CD4-positive, alpha-beta T cell treated with Interleukin-4 for 1 hour (primary cell): ENCODE data around the gene HUS1.
A peak's percentile ranks its signal among the peaks of the same experiment; 100 is the strongest.
"Not testable (repeated sequence)": the region's sequence is repeated elsewhere in the genome, so short reads cannot be mapped to it uniquely, and the experiment has no call there.

Experiments
- DNase-seq, 2 donors: peaks; one replicate each; pipeline ENCODE4 v3.0.0-alpha.2; 2020 to 2022

HUS1 gene

DNA sequence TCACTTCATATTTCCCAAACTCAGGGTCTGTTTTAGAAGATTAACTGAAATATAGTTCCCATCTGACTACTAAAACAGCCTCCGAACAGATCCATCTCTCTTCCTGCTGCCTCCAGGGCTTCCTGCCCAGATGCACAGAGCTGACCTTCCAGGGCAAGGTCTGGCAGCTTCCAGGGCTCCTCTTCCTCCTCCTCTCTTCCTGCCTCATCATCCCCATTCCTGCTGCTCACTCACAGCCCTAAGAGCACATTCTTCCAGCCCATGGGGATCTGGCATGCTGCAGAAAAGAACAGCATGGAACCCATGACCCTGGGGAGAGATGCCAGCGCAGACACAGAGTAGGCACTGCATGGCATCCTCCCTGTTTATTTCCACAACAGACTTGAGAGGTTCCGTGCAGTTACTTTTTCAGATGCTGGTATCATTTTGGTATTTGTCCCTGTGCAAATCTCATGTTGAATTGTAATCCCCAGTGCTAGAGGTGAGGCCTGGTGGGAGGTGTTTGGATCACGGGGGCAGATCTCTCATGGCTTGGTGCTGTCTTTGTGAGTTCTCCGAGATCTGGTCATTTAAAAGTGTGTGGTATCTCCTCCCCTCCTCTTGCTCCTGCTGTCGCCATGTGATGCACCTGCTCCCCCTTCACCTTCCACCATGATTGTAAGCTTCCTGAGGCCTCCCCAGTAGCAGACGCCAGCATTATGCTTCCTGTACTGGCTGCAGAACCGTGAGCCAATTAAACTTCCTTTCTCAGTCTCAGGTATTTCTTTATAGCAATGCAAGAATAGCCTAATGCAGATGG is 35.5 kb downstream of the HUS1 start:
- DNase-seq = no peak

GRCh38 chr7:47942651-47943050 is 36.8 kb downstream of the HUS1 start:
- DNase-seq = not testable (repeated sequence)

DNA sequence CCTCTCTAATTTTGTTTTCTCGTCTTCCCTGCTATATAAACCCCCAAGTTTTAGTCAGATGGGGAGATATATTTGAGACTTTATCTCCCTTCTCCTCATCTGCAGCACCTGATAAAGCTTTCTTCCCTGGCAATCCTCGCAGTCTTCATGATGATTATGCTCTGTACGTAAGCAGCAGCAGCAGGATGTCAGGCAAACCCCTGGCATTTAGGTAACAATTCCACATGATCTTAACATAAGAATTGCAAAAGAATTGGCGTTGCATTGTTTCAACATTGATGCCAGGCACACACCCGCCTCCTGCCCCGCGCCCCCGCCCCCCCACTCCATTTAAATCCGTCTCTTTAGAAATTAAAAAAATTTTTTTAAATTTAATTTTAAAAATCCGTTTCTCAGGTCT is 37.3 kb downstream of the HUS1 start:
- DNase-seq = no peak

GRCh38 chr7:47941136-47941844 is 38.1 kb downstream of the HUS1 start:
- DNase-seq = peak in 1 of 2 donors; percentile 43

- no peak for DNase-seq
Measured at GRCh38 chr7:47940088-47941013, 39.1 kb downstream of the HUS1 start.

DNA sequence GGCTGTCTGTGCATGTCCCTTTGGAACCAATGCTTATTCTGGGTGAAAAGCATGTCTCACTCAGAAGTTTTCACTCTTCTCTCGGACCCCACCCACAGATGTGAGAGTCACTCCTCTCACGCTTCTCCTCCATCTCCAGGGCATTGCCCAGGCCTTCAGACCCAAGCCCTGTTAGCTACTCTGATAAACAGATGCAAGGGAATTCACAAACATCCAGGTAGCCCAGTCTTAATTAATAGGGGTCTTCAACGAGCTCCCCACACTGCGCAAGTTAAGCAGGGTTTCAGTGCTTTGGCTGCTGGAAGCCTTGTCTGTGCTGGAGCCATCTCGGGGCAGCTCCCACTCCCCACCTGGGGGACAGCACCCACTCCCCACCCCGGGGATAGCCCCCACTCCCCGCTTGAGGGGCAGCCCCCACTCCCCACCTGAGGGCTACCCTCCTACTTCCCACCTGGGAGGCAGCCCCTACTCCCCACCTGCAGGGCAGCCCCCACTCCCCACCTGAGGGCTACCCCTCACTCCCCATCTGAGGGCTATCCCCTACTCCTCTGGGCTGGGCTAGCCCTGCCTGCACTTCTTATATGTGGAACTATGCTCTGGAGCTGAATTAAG is 39.9 kb downstream of the HUS1 start:
- DNase-seq = no peak

DNA sequence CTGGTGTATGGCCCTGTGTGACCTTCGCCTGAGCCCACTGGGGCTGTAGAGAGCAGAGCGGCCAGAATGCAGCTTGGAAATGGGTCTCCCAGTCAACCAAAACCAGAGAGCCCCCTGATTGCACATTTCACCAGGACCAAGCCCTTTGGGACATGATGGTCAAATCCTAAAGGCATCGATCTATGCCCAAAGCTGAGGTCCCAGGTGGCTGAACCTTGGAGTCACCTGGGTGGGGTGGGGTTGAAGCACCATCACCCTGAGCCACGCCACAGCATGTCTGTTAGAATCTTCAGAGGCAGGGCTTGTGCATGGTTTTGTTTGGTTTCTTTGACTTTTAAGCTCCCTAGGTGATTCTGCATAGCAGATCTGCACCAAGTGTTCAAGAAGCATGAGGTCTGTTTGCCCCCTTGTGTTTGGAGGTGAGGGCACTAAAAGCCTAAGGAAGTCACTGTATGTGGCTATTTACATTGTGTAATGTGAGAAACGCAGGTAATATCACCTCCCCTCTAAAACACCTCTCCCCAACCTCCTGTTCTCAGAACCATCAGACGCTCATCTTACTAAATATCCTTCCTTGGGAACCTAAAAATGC is 40.7 kb downstream of the HUS1 start:
- DNase-seq = no peak

DNA sequence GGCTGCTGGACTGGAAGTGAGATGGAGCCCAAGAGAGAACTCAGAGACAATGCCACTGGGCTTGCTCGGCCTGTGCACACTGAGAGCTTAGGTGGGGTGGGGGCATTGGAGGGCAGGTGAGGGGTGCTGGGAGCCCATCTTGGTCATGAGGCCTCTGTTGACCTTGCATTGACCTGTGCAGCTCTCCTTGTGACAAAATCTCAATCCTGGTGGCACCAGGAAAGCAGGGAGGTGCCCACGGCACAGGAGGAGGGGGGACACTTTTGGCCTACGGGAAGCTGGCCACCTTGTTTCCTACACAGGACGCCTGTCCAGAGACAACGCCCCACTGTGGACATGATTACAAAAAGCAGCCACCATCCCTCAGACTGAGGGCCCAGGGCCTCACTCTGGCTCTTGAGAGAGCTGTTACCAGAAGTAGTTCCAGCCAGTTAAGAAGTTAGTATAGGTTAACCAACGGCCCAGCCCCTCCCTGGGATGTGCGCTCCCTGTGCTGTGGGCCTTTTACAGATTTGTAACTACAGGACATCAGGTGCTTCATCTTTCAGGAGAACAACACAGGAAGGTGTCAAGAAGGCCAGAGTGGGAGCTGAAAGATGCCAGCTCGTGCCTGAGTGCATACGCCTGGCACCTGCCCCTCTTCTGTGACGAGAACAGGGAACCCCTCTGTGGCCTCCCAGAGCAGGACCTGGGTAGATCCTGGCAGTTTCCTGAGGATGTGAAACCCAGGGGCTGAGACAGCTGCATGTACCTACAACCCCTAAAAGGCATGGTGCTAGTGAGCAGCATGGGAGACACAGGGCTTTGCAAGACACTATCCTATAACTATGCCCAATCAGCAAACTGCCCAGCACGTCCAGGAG is 41.5 kb downstream of the HUS1 start:
- no peak for DNase-seq

DNA sequence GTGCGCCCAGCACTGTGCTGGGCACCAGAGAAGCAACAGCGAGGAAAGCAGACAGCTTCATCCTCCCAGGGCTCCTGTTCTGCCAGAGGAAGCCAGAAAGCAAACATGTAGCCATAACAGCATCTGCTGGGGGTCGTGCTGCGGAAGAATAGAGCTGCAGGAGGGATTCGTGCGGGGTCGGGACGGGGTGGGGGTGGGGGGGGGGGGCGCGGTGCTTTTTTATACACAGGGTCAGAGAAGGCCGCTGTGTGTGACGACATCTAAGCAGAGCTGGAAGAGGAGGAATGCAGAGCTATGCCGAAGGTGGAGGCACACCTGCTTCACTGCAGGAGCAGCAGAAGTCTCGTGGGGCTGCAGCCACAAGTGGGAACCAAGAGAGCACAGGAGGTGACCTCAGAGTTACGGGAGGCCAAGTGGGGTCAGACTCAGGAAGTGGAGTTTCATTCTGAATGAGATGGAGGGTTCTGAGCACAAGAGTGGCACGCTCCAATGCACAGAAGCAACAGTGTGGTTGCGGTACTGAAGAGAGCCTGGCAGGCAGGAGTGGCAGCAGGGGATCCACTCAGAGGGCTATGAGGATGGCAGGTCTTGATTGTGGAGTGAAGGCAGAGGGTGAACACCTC is 42.2 kb downstream of the HUS1 start:
- peak in 1 of 2 donors; percentile 24 for DNase-seq

DNA sequence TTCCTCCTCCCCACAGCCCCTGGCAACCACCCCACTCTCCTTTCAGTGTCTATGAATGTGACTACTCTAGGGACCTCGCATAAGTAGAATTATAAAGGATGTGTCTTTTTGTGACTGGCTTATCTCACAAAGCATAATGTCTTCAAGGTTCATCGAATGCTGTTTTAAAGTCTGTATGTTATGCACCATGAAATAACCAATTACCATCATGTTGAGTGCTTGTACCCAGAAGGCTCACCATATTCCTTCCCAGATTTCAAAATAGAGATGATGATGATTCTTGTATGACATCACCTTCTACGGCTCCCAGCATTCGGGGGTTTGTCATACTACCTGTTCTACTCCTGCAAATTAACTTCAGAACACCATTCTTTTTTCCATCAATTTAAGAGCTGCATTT is 43.1 kb downstream of the HUS1 start:
- DNase-seq = no peak

- no peak for DNase-seq
Measured at GRCh38 chr7:47935336-47935735, 44.1 kb downstream of the HUS1 start.

DNA sequence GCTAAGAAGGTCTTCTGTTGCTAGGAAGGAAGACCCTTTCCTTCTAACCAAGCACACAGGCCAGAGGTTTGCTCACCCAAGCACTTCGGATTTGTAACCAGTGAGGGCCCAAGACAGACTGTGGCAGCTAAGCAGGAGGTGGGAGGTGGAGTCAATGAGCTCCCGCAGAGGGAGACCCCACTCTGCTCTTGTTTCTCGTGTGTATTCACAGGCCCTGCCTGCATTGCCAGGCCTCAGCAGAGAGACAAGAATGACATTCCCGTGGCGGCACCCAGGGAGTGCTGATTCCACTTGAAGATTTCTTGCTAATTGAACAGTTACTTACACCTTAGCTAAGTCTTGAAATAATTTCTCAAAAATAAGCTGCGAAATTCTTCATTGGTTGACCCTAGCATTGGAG is 44.6 kb downstream of the HUS1 start:
- DNase-seq = no peak

- DNase-seq = no peak
Measured at GRCh38 chr7:47933215-47933614, 46.2 kb downstream of the HUS1 start.

- no peak for DNase-seq
Measured at GRCh38 chr7:47932466-47933037, 46.9 kb downstream of the HUS1 start.

DNA sequence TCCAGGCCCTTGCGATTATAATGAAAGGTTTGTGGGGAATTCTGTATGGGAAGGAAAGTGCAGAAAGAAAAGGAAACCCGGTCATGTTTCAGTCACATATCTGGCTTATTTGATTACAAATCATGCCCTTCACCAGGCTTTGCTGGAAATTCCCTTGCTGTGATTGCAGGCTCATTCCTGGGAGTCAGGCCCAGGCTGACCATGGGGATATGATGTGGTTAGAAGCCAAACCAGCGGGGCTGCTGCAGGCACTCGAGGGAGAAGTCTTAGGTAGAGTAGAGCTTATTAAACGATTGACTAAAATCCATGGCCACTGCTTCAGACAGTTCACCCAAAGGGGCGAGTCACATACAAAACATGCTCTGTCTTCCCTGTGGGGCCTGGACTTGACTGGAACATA is 47.4 kb downstream of the HUS1 start:
- no peak for DNase-seq

DNA sequence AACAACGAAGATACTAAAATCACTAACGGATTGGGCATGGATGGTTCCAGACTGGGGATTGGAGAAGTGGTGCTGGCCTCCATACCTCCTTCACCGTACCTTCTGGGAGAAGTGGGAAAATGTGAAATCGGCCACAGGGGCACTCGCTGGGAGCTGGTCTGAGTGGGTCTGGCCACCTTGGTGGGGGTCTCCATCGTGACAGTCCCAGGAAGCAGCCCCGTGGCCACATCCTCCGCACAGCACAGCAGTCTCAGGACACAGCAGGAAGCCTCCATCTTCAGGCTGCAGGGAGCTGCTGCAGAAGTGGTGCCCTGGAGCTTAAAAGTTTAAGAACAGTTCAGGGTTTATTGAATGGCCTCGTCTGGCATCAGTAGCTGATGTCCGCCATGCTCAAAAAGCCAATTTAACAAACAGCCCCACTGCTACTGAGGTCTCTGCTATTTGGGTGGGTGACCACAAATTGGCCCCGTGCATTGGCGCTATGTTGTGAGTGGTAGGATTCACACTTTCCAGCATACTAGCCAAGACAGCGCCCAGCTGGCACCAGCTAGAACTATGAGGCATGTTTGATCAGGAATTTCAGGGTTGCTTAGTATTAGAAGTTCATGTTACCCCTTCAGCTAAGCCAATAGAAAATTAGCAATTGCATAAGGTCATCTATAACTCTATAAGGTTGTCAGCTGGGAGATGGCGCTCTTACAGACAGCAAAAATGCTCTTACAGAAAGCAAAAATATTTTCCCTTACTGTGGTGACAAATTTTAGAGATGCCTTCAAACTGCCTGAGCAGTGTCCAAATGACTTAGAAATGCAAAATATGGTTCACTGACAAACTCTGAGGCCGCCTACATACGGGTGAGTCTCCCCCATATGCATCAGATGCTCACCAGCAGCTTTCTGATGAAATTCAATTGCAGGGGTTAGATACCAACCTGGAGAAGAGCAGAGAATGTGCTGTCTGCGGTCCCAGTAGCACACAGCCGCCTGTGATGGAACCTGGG is 48.1 kb downstream of the HUS1 start:
- DNase-seq = no peak

DNA sequence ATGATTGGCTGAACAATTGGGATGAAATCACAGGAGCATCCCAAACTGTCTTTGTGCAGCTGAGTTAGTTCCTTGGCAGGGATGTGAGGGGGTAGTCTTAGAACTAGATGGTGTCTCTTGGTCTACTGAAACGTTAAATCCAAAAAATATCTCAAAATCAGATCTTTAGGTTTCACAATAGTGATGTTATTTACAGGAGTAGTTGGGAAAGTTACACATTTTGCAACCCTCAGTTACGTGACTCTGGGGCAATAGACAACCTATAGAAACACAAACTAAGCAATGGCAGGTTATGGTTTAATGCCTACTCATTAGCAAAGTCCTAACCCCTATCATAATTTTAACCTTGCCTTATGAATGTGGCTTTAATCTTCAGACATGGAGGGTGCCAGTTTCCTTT is 55.1 kb downstream of the HUS1 start:
- DNase-seq = no peak

GRCh38 chr7:47923081-47923875 is 56.1 kb downstream of the HUS1 start:
- not testable (repeated sequence) for DNase-seq
